Measurements from ENCODE around the gene TENT4B.

The TENT4B gene

GRCh38 chr16:50271148-50272041 lies 118.3 kb downstream of the TENT4B start:
- no peak for DNase-seq (ENCODE audit: low spot score)

GRCh38 chr16:50272111-50272571 lies 119.0 kb downstream of the TENT4B start:
- DNase-seq (ENCODE audit: low spot score) = no peak

- DNase-seq (ENCODE audit: low spot score) = no peak
Measured at GRCh38 chr16:50272687-50273381, 119.7 kb downstream of the TENT4B start.

- no peak for DNase-seq (ENCODE audit: low spot score)
Measured at GRCh38 chr16:50273382-50273690, 120.2 kb downstream of the TENT4B start.

GRCh38 chr16:50273888-50274325 lies 120.8 kb downstream of the TENT4B start:
- DNase-seq (ENCODE audit: low spot score) = peak; percentile 91

- DNase-seq (ENCODE audit: low spot score) = peak; percentile 60
Measured at GRCh38 chr16:50274326-50275097, 121.4 kb downstream of the TENT4B start.

GRCh38 chr16:50275098-50275415 lies 122.0 kb downstream of the TENT4B start:
- DNase-seq (ENCODE audit: low spot score) = no peak

GRCh38 chr16:50275428-50276325 lies 122.6 kb downstream of the TENT4B start:
- peak; percentile 36 for DNase-seq (ENCODE audit: low spot score)

GRCh38 chr16:50276326-50276640 lies 123.2 kb downstream of the TENT4B start:
- DNase-seq (ENCODE audit: low spot score) = no peak

- DNase-seq (ENCODE audit: low spot score) = no peak
Measured at GRCh38 chr16:50276801-50277555, 123.9 kb downstream of the TENT4B start.

- no peak for DNase-seq (ENCODE audit: low spot score)
Measured at GRCh38 chr16:50278251-50278650, 125.1 kb downstream of the TENT4B start.

- no peak for DNase-seq (ENCODE audit: low spot score)
Measured at GRCh38 chr16:50279504-50279865, 126.4 kb downstream of the TENT4B start.

GRCh38 chr16:50280932-50281331 lies 127.8 kb downstream of the TENT4B start:
- DNase-seq (ENCODE audit: low spot score) = no peak

Measured in NAMALWA (cell line).